Trophoblast cell (in vitro differentiated cells and primary cell): ENCODE data around the gene ZNF548.
A peak's percentile ranks its signal among the peaks of the same experiment; 100 is the strongest.

ENCODE experiments used
- DNase-seq, 2 donors: peaks; one replicate each; pipeline ENCODE4 v3.0.0-alpha.2; 2016
- H2AFZ ChIP-seq: 2 replicates; pipeline ENCODE4 v1.6.1; 2013; ENCODE audit warnings: low read length, moderate library complexity, mild to moderate bottlenecking; ENCODE audit not compliant: insufficient read depth, poor library complexity
- H2AK5ac ChIP-seq: 2 replicates; pipeline ENCODE4 v1.6.1; 2013; ENCODE audit warnings: mild to moderate bottlenecking, low read length
- H2BK120ac ChIP-seq: 2 replicates; pipeline ENCODE4 v1.6.1; 2013; ENCODE audit warnings: low read length, mild to moderate bottlenecking, moderate library complexity; ENCODE audit not compliant: insufficient read depth, poor library complexity
- H2BK12ac ChIP-seq: 2 replicates; pipeline ENCODE4 v1.6.1; 2013; ENCODE audit warnings: mild to moderate bottlenecking, low read length, moderate library complexity
- H2BK5ac ChIP-seq: 2 replicates; pipeline ENCODE4 v1.6.1; 2013; ENCODE audit warnings: low read length, low read depth, moderate library complexity, mild to moderate bottlenecking; ENCODE audit not compliant: poor library complexity
- H3K14ac ChIP-seq: 2 replicates; pipeline ENCODE4 v1.6.1; 2013; ENCODE audit warnings: mild to moderate bottlenecking, low read length
- H3K18ac ChIP-seq: 2 replicates; pipeline ENCODE4 v1.6.1; 2013; ENCODE audit warnings: mild to moderate bottlenecking, low read length
- H3K23ac ChIP-seq: 2 replicates; pipeline ENCODE4 v1.6.1; 2013; ENCODE audit warnings: low read length
- H3K27ac ChIP-seq: 2 replicates; pipeline ENCODE4 v1.5.1; 2013; ENCODE audit warnings: low read depth, mild to moderate bottlenecking, inconsistent platforms, low read length, moderate library complexity
- H3K27me3 ChIP-seq: 2 replicates; pipeline ENCODE4 v1.6.1; 2013; ENCODE audit warnings: inconsistent platforms, mild to moderate bottlenecking, low read length, moderate library complexity; ENCODE audit not compliant: insufficient read depth
- H3K36me3 ChIP-seq, 2 experiments: 1 replicate in 1 of 2; 2 replicates in 1 of 2; pipeline ENCODE4 v1.6.1; 2013; ENCODE audit warnings: low read length in 2 of 2, mild to moderate bottlenecking in 2 of 2, moderate library complexity in 1 of 2; ENCODE audit not compliant: insufficient read depth in 2 of 2, control insufficient read depth in 1 of 2
- H3K4ac ChIP-seq: 2 replicates; pipeline ENCODE4 v1.6.1; 2013; ENCODE audit warnings: low read depth, mild to moderate bottlenecking, low read length, moderate library complexity
- H3K4me1 ChIP-seq, 2 experiments: 1 replicate in 1 of 2; 2 replicates in 1 of 2; pipeline ENCODE4 v1.6.1; 2013; ENCODE audit warnings: low read length in 2 of 2, mild to moderate bottlenecking in 2 of 2, moderate library complexity in 1 of 2; ENCODE audit not compliant: insufficient read depth in 2 of 2, control insufficient read depth in 1 of 2
- H3K4me2 ChIP-seq: 2 replicates; pipeline ENCODE4 v1.6.1; 2013; ENCODE audit warnings: inconsistent platforms, mild to moderate bottlenecking, low read length, moderate library complexity
- H3K4me3 ChIP-seq: 2 replicates; pipeline ENCODE4 v1.5.1; 2013; ENCODE audit warnings: mild to moderate bottlenecking, low read depth, low read length, inconsistent platforms
- H3K79me1 ChIP-seq: one replicate; pipeline ENCODE4 v1.6.1; 2013; ENCODE audit warnings: low read length
- H3K79me2 ChIP-seq: 2 replicates; pipeline ENCODE4 v1.6.1; 2013; ENCODE audit warnings: low read length, mild to moderate bottlenecking; ENCODE audit not compliant: control insufficient read depth, insufficient read depth, poor library complexity
- H3K9ac ChIP-seq: 2 replicates; pipeline ENCODE4 v1.6.1; 2013; ENCODE audit warnings: mild to moderate bottlenecking, low read length
- H3K9me3 ChIP-seq: 2 replicates; pipeline ENCODE4 v1.6.1; 2013; ENCODE audit warnings: low read depth, mild to moderate bottlenecking, control low read depth, inconsistent platforms, low read length; ENCODE audit not compliant: insufficient read depth
- H4K12ac ChIP-seq: 2 replicates; pipeline ENCODE4 v1.6.1; 2013; ENCODE audit warnings: low read depth, mild to moderate bottlenecking, low read length, moderate library complexity
- H4K8ac ChIP-seq: 2 replicates; pipeline ENCODE4 v1.6.1; 2013; ENCODE audit warnings: low read depth, mild to moderate bottlenecking, low read length, moderate library complexity
- H4K91ac ChIP-seq: one replicate; pipeline ENCODE4 v1.6.1; 2013; ENCODE audit warnings: low read depth, mild to moderate bottlenecking, low read length, moderate library complexity
- WGBS: extraction: QIAGEN DNeasy Blood & Tissue Kit; methylation state at CpG from one replicate; pipeline ENCODE4 v1.1.7; 2013; ENCODE audit warnings: missing lambda C conversion rate; ENCODE audit not compliant: insufficient read length, insufficient coverage; ENCODE audit errors: extremely low coverage; 5-methylcytosine and 5-hydroxymethylcytosine counted together

Gene ZNF548

DNA sequence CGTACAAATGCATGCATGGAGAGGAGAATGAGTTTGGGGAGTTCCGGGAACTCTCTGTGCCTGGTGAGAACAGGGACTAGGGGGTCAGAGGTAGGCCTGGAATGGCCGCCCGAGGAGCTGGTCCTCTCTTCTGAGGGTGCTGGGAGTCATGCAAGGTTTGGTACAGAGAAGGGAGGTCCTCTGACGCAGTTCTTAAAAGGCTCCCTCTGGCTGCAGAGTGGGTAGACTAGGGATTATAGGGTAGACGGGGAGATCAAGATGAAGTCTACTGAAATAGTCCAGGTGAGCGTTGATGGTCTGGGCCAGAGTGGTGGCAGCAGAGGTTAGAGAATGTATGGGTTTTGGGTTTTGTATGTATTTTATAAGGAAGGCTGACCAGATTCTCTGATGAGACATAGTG is 37.8 kb upstream of the ZNF548 start:
- DNase-seq: no peak
- Histone ChIP-seq H4K8ac (peak overlapping the region; percentile 77), H2BK120ac (no peak overlapping the region), H3K4me1 (peaks cover 4 to 9% of the 10 kb centered on the region in 2 experiments), H3K79me1 (peaks cover 6% of the 10 kb centered on the region), H3K36me3 (peaks cover 18 to 36% of the 10 kb centered on the region in 2 experiments), H2BK5ac (no peak overlapping the region), H3K27ac (no peak overlapping the region), H3K9ac (peak overlapping the region; percentile 96), H3K23ac (peak overlapping the region; percentile 23), H3K4ac (peak overlapping the region; percentile 17), H4K12ac (peak overlapping the region; percentile 6), H3K18ac (no peak overlapping the region), H3K4me2 (peak overlapping the region; percentile 85), H2BK12ac (no peak overlapping the region), H2AK5ac (no peak overlapping the region), H3K9me3 (no peaks in the 10 kb centered on the region), H3K14ac (peak overlapping the region; percentile 70), H3K27me3 (no peaks in the 10 kb centered on the region), H3K79me2 (peaks cover 8% of the 10 kb centered on the region), H3K4me3 (peak overlapping the region; percentile 93), H2AFZ (peak overlapping the region; percentile 61), H4K91ac (no peak overlapping the region)
- WGBS: no CpG with 5 or more reads among the region's 7 CpGs

DNA sequence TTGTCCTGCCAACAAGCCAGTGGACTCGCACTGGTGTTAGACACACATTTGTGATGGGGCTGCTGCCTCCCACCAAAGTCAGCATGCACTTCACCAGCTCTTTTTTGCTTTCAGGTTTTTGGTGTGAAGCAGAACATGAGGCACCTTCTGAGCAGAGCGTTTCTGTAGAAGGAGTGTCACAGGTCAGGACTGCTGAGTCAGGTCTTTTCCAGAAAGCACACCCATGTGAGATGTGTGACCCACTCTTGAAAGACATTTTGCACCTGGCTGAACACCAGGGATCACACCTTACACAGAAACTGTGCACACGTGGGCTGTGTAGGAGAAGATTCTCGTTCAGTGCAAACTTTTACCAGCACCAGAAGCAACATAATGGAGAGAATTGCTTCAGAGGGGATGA is 33.7 kb upstream of the ZNF548 start:
- no peak overlapping the region for H2BK12ac ChIP-seq
- WGBS: no CpG with 5 or more reads among the region's 4 CpGs

DNA sequence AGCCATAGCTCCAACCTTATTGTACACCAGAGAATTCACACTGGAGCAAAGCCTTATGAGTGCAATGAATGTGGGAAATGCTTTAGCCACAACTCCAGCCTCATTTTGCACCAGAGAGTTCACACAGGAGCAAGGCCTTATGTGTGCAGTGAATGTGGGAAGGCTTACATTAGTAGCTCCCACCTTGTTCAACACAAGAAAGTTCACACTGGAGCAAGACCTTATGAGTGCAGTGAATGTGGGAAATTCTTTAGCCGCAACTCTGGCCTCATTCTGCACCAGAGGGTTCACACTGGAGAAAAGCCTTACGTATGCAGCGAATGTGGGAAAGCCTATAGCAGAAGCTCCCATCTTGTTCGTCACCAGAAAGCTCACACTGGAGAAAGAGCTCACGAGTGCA is 32.2 kb upstream of the ZNF548 start:
- H3K79me2 ChIP-seq: no peaks in the 10 kb centered on the region
- no peak overlapping the region for H2BK5ac ChIP-seq
- no peak overlapping the region for H3K4me2 ChIP-seq
- no peaks in the 10 kb centered on the region for H3K27me3 ChIP-seq
- no peak overlapping the region for H3K23ac ChIP-seq
- no peak overlapping the region for H3K4ac ChIP-seq
- H3K9ac ChIP-seq: no peak overlapping the region
- no peak overlapping the region for H4K8ac ChIP-seq
- H2BK12ac ChIP-seq: no peak overlapping the region
- H3K27ac ChIP-seq: no peak overlapping the region
- no peak overlapping the region for H3K14ac ChIP-seq
- no peak overlapping the region for H2AK5ac ChIP-seq
- H2AFZ ChIP-seq: no peak overlapping the region
- no peak overlapping the region for H2BK120ac ChIP-seq
- no peak overlapping the region for H3K18ac ChIP-seq
- no peak for DNase-seq
- H3K79me1 ChIP-seq: no peaks in the 10 kb centered on the region
- WGBS: no CpG with 5 or more reads among the region's 5 CpGs
- no peak overlapping the region for H4K91ac ChIP-seq
- H3K9me3 ChIP-seq: no peaks in the 10 kb centered on the region
- H3K36me3 ChIP-seq: peaks cover 26 to 55% of the 10 kb centered on the region in 2 experiments
- peaks cover 0 to 1% of the 10 kb centered on the region in 2 experiments for H3K4me1 ChIP-seq
- H3K4me3 ChIP-seq: no peak overlapping the region
- no peak overlapping the region for H4K12ac ChIP-seq

More for the DNA sequence above, 33.7 kb upstream of the ZNF548 start:
- Histone ChIP-seq H3K4me2 (no peak overlapping the region), H3K79me2 (peaks cover 7% of the 10 kb centered on the region), H3K18ac (no peak overlapping the region), H3K4me3 (no peak overlapping the region), H3K79me1 (peaks cover 3% of the 10 kb centered on the region), H3K9me3 (no peaks in the 10 kb centered on the region), H3K4ac (no peak overlapping the region), H3K23ac (no peak overlapping the region), H3K9ac (no peak overlapping the region), H2BK5ac (no peak overlapping the region), H4K12ac (no peak overlapping the region), H2BK120ac (no peak overlapping the region), H3K4me1 (peaks cover 4 to 9% of the 10 kb centered on the region in 2 experiments), H3K27me3 (no peaks in the 10 kb centered on the region), H3K14ac (no peak overlapping the region), H2AFZ (no peak overlapping the region), H4K91ac (no peak overlapping the region), H3K27ac (no peak overlapping the region), H3K36me3 (peaks cover 26 to 55% of the 10 kb centered on the region in 2 experiments), H4K8ac (no peak overlapping the region), H2AK5ac (no peak overlapping the region)
- no peak for DNase-seq

DNA sequence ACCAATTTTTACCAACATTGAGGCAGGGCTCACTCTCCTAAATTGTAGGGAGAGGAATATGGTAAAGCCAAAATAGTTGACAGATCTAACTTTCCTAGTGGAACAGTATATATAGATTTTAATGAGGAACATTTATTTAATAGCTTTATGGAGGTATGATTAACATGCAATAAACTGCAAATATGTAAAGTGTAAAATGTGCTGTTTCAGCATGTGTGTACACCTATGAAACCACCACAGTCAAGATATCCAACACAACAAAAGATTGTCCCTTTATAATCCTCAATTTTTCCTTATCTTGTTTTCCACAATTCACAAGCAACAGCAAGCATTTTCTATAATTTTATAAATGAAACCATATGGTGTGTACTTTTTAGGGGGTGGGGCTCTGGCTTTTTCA is 30.4 kb upstream of the ZNF548 start:
- no peaks in the 10 kb centered on the region for H3K9me3 ChIP-seq
- no peak overlapping the region for H4K12ac ChIP-seq
- no peak for DNase-seq
- H3K79me1 ChIP-seq: peaks cover 7% of the 10 kb centered on the region
- H3K4ac ChIP-seq: no peak overlapping the region
- peaks cover 23 to 43% of the 10 kb centered on the region in 2 experiments for H3K36me3 ChIP-seq
- no peaks in the 10 kb centered on the region for H3K27me3 ChIP-seq
- H4K91ac ChIP-seq: no peak overlapping the region
- H3K23ac ChIP-seq: no peak overlapping the region
- no peak overlapping the region for H3K14ac ChIP-seq
- H2BK120ac ChIP-seq: no peak overlapping the region
- H2BK5ac ChIP-seq: no peak overlapping the region
- H3K4me2 ChIP-seq: no peak overlapping the region
- H2AK5ac ChIP-seq: no peak overlapping the region
- no peak overlapping the region for H3K27ac ChIP-seq
- no peak overlapping the region for H3K18ac ChIP-seq
- H4K8ac ChIP-seq: no peak overlapping the region
- no peak overlapping the region for H2AFZ ChIP-seq
- H3K79me2 ChIP-seq: peaks cover 4% of the 10 kb centered on the region
- no peak overlapping the region for H2BK12ac ChIP-seq
- H3K9ac ChIP-seq: no peak overlapping the region
- no peak overlapping the region for H3K4me3 ChIP-seq
- peaks cover 5 to 6% of the 10 kb centered on the region in 2 experiments for H3K4me1 ChIP-seq
